Measurements from ENCODE around the gene PCDH9.

The PCDH9 gene

GRCh38 chr13:67015976-67016600, 214.0 kb downstream of the PCDH9 start:
- TF ChIP-seq, protein P1, sequence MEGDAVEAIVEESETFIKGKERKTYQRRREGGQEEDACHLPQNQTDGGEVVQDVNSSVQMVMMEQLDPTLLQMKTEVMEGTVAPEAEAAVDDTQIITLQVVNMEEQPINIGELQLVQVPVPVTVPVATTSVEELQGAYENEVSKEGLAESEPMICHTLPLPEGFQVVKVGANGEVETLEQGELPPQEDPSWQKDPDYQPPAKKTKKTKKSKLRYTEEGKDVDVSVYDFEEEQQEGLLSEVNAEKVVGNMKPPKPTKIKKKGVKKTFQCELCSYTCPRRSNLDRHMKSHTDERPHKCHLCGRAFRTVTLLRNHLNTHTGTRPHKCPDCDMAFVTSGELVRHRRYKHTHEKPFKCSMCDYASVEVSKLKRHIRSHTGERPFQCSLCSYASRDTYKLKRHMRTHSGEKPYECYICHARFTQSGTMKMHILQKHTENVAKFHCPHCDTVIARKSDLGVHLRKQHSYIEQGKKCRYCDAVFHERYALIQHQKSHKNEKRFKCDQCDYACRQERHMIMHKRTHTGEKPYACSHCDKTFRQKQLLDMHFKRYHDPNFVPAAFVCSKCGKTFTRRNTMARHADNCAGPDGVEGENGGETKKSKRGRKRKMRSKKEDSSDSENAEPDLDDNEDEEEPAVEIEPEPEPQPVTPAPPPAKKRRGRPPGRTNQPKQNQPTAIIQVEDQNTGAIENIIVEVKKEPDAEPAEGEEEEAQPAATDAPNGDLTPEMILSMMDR (IDR thresholded peaks at IDR 0.05), result no peak
- no peaks in the 10 kb centered on the region for H3K9me3 ChIP-seq
- H3K36me3 ChIP-seq, result no peaks in the 10 kb centered on the region
- H3K27ac ChIP-seq, result no peak overlapping the region
- H3K4me3 ChIP-seq (ENCODE audit: low read depth in 1 of 2, low read length in 1 of 2), result no peak overlapping the region
- H3K4me1 ChIP-seq (ENCODE audit: control insufficient read depth in 1 of 2, insufficient read depth in 1 of 2, low read depth in 1 of 2, low read length in 1 of 2), result no peaks in the 10 kb centered on the region
- no peaks in the 10 kb centered on the region for H3K27me3 ChIP-seq

- Histone ChIP-seq H3K4me3 (ENCODE audit: low read depth in 1 of 2, low read length in 1 of 2) (no peak overlapping the region), H3K36me3 (no peaks in the 10 kb centered on the region), H3K9me3 (no peaks in the 10 kb centered on the region), H3K27me3 (no peaks in the 10 kb centered on the region), H3K27ac (no peak overlapping the region), H3K4me1 (ENCODE audit: control insufficient read depth in 1 of 2, insufficient read depth in 1 of 2, low read depth in 1 of 2, low read length in 1 of 2) (no peaks in the 10 kb centered on the region)
- TF ChIP-seq, protein P1 (IDR thresholded peaks at IDR 0.05), result no peak
These were observed 215.7 kb downstream of the PCDH9 start for GRCh38 chr13:67014399-67014798.

GRCh38 chr13:67013709-67014108, 216.4 kb downstream of the PCDH9 start:
- Histone ChIP-seq H3K27ac (no peak overlapping the region), H3K36me3 (no peaks in the 10 kb centered on the region), H3K4me3 (ENCODE audit: low read depth in 1 of 2, low read length in 1 of 2) (no peak overlapping the region), H3K4me1 (ENCODE audit: control insufficient read depth in 1 of 2, insufficient read depth in 1 of 2, low read depth in 1 of 2, low read length in 1 of 2) (no peaks in the 10 kb centered on the region), H3K9me3 (no peaks in the 10 kb centered on the region), H3K27me3 (no peaks in the 10 kb centered on the region)
- TF ChIP-seq, protein P1 (IDR thresholded peaks at IDR 0.05), result no peak

GRCh38 chr13:67008075-67008668, 222.0 kb downstream of the PCDH9 start:
- H3K27me3 ChIP-seq, result no peaks in the 10 kb centered on the region
- H3K27ac ChIP-seq, result no peak overlapping the region
- no peaks in the 10 kb centered on the region for H3K4me1 ChIP-seq (ENCODE audit: control insufficient read depth in 1 of 2, insufficient read depth in 1 of 2, low read depth in 1 of 2, low read length in 1 of 2)
- TF ChIP-seq, protein P1 (IDR thresholded peaks at IDR 0.05), result no peak
- no peaks in the 10 kb centered on the region for H3K36me3 ChIP-seq
- H3K4me3 ChIP-seq (ENCODE audit: low read depth in 1 of 2, low read length in 1 of 2), result no peak overlapping the region
- no peaks in the 10 kb centered on the region for H3K9me3 ChIP-seq

GRCh38 chr13:67004511-67004910, 225.6 kb downstream of the PCDH9 start:
- Histone ChIP-seq H3K27ac (no peak overlapping the region), H3K4me3 (ENCODE audit: low read depth in 1 of 2, low read length in 1 of 2) (no peak overlapping the region), H3K36me3 (no peaks in the 10 kb centered on the region), H3K4me1 (ENCODE audit: control insufficient read depth in 1 of 2, insufficient read depth in 1 of 2, low read depth in 1 of 2, low read length in 1 of 2) (no peaks in the 10 kb centered on the region), H3K27me3 (no peaks in the 10 kb centered on the region), H3K9me3 (no peaks in the 10 kb centered on the region)
- TF ChIP-seq, protein P1 (IDR thresholded peaks at IDR 0.05), result no peak
